ENCODE results near the gene RPL4. TPM values are rescaled to one million over a fixed set of nuclear protein-coding genes. Genes with fewer than 3 reads are reported as not detected.

RPL4 gene
- total and polyA plus RNA-seq, 2 of the 8 experiments (the other 6 are each of a cell fraction or from before 2014, with no cell fraction given) = 3,950 to 3,973 TPM

GRCh38 chr15:66496951-66497501, 7.6 kb downstream of the RPL4 start:
- CTCF ChIA-PET (ENCODE audit: partially characterized antibody) = interaction anchor here (0.7 to 4.6 kb wide), 21 partner anchors 10 to 275 kb away, joined by 3 to 44 read pairs (median 5); partner anchors contain the start of gene MAP2K1
- POLR2A ChIA-PET (ENCODE audit: partially characterized antibody) = interaction anchor here (0.6 to 6.5 kb wide), 32 partner anchors 9 to 243 kb away, joined by 3 to 64 read pairs (median 4); partner anchors contain the start of genes DIS3L, LCTL, MAP2K1 and RPL4
- Histone ChIP-seq H2BK15ac (ENCODE audit: low read length) (no peak overlapping the region), H2BK20ac (ENCODE audit: low read length) (no peak overlapping the region), H4K8ac (ENCODE audit: extremely low read depth, insufficient read depth, low read length) (peak overlapping the region; percentile 92; the same call in 1 of the 2 replicates), H4K91ac (replicated peaks; ENCODE audit: insufficient read length, low read length) (peak overlapping the region; percentile 87), H2BK5ac (ENCODE audit: low read depth, low read length) (peak overlapping the region; percentile 96), H2BK12ac (ENCODE audit: low read depth, low read length) (peak overlapping the region; percentile 69; the same call in 1 of the 2 replicates), H3K14ac (ENCODE audit: insufficient read length) (no peak overlapping the region), H2BK120ac (replicated peaks; ENCODE audit: low read depth, low read length) (no peak overlapping the region), H2AFZ (ENCODE audit: low read length) (no peak overlapping the region), H2AK5ac (ENCODE audit: low read depth, low read length) (peak overlapping the region; percentile 93; the same call in 1 of the 2 replicates), H3K4me1 (replicated peaks in 1 of 4; ENCODE audit: control insufficient read depth in 3 of 4, insufficient read depth in 4 of 4, low read length in 3 of 4) (peaks cover 0 to 5% (median 3%) of the 10 kb centered on the region in 4 experiments; a peak in 3 of 7 replicates), H3K79me1 (ENCODE audit: low read depth, low read length) (no peaks in the 10 kb centered on the region), H4K5ac (ENCODE audit: insufficient read length, low read depth, low read length) (peak overlapping the region; percentile 84), H3K9ac (replicated peaks in 1 of 4; ENCODE audit: extremely low read depth in 1 of 4, low read depth in 3 of 4, low read length in 3 of 4) (peak overlapping the region; percentile 41 to 95 (median 89)), H3K79me2 (ENCODE audit: control insufficient read depth in 1 of 2, insufficient read depth in 2 of 2, low read length in 2 of 2) (peaks cover 0 to 8% of the 10 kb centered on the region in 2 experiments; a peak in 2 of 4 replicates), H3K56ac (replicated peaks; ENCODE audit: insufficient read length, low read depth, low read length) (peak overlapping the region; percentile 83), H3K18ac (ENCODE audit: extremely low read depth, low read length) (peak overlapping the region; percentile 33), H3K4me2 (ENCODE audit: insufficient read depth in 1 of 2, low read depth in 2 of 2, low read length in 2 of 2) (peak overlapping the region; percentile 75 to 77), H3K36me3 (ENCODE audit: control insufficient read depth in 2 of 4, insufficient read depth in 4 of 4, low read length in 3 of 4) (peaks cover 36 to 73% (median 45%) of the 10 kb centered on the region in 4 experiments), H3K27me3 (replicated peaks in 1 of 4; ENCODE audit: control insufficient read depth in 3 of 4, extremely low read depth in 1 of 4, insufficient read depth in 3 of 4, low read length in 3 of 4) (no peaks in the 10 kb centered on the region), H3K4ac (replicated peaks; ENCODE audit: insufficient read length, low read depth, low read length) (peak overlapping the region; percentile 27), H3K23me2 (ENCODE audit: low read depth, low read length) (peaks cover 4% of the 10 kb centered on the region; the same call in 1 of the 2 replicates), H3K9me3 (ENCODE audit: insufficient read depth in 2 of 2, low read depth in 1 of 2, low read length in 1 of 2) (no peaks in the 10 kb centered on the region), H3K27ac (ENCODE audit: low read depth, low read length) (peak overlapping the region; percentile 88), H3K4me3 (ENCODE audit: extremely low read depth in 1 of 4, insufficient read depth in 2 of 4, low read depth in 3 of 4, low read length in 4 of 4) (peak overlapping the region; percentile 56 to 88 (median 67)), H3K23ac (ENCODE audit: insufficient read length) (no peak overlapping the region), H4K20me1 (replicated peaks in 1 of 2; ENCODE audit: control insufficient read depth in 1 of 2, insufficient read depth in 2 of 2, low read length in 2 of 2) (peaks cover 0 to 2% of the 10 kb centered on the region in 2 experiments)
- WGBS, 2 experiments (ENCODE audit: extremely low coverage in 1 of 2, insufficient coverage in 1 of 2, insufficient read length in 1 of 2, insufficient replicate concordance in 2 of 2, low coverage in 1 of 2, low lambda C conversion rate in 2 of 2, missing lambda C conversion rate in 1 of 2) = 35% methylated on average over 17 of the region's 17 CpGs; no CpG with 5 or more reads in 1 of the 2 experiments
- DNase-seq (ENCODE audit: low read depth in 1 of 2, low spot score in 2 of 2) (no peak), FAIRE-seq (no peak)
- TF ChIP-seq POLR2A (IDR thresholded peaks at IDR 0.05; ENCODE audit: control extremely low read depth in 1 of 2, low read depth in 2 of 2, low read length in 2 of 2) (peak in 1 of 2 experiments; percentile 4; a peak in 1 of 3 replicates), BCL11A (IDR thresholded peaks at IDR 0.05; ENCODE audit: low read depth in 2 of 2, low read length in 2 of 2) (no peak), SIN3A (conservative IDR thresholded peaks at IDR 0.05 in 1 of 2, IDR thresholded peaks at IDR 0.05 in 1 of 2; ENCODE audit: low read depth in 1 of 2, low read length in 2 of 2) (no peak), SIX5 (IDR thresholded peaks at IDR 0.05; ENCODE audit: low read depth, low read length) (no peak)
